EH (cell line): ENCODE results near the gene MANEAL.

Experiments used
- DNase-seq: peaks from one replicate; pipeline ENCODE4 v3.0.0-alpha.2; 2015; ENCODE audit warnings: low read depth

MANEAL gene

DNA sequence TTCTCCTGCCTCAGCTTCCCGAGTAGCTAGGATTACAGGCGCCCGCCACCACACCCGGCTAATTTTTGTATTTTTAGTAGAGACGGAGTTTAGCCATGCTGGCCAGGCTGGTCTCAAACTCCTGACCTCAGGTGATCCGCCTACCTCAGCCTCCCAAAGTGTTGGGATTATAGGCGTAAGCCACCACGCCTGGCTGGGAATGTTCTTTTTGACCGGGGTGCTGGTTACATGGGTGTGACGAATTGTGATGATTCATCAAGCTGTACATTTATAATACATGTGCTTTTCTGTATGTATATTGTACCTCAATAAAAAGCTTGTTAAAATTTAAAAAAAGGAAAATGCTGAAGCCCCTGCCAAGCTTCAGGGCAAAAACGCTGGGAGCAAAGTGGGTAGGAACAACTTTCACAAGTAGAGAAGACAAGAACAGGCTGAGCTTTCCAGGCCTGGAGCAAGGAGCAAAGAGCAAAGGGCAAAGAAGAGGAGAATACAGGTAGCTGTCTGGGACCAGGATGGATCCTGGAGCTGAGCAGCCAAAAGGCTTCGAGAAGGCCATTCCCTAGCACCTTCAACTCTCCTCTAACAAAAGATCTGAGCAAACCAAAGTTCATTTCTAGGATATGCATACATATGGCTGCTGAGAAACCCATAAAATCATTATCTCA lies 34.9 kb downstream of the MANEAL start:
- no peak for DNase-seq

GRCh38 chr1:37831109-37831508 lies 37.5 kb downstream of the MANEAL start:
- no peak for DNase-seq

DNA sequence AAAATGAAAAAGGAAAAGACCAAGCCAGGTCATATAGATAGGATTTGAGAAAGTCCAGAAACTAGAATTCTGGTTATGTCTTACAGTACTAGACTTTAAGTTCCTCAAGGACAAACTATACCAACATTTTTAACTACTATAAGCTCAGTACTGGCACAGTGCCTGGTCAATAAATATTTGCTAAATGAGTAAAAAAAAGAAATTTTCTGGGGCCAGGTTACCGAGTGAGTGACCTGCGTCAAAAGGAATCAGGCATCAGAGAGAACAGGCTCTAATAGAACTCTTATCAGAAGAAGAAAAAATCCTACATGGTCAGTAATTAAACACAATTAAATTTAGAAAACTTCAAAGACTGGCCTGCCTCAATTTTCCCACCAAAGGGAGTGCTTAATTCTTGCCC lies 38.2 kb downstream of the MANEAL start:
- DNase-seq, result peak; percentile 13

DNA sequence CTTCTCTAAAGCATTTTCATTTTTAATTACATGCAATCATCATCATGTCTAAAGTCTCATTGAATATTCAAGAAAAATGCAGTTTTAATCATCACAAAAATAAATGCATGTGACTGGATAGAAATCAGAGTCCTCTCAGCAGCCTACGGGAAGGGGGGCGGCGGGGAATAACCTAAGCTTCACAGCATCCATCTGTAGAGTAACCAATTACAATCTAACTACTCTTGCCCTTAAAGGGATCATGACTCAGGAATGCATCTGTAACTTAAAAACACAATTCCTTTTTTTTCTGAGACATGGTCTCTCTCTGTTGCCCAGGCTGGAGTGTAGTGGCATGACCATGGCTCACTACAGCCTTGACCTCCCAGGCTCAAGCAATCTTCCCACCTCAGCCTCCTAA lies 43.1 kb downstream of the MANEAL start:
- DNase-seq, result no peak

DNA sequence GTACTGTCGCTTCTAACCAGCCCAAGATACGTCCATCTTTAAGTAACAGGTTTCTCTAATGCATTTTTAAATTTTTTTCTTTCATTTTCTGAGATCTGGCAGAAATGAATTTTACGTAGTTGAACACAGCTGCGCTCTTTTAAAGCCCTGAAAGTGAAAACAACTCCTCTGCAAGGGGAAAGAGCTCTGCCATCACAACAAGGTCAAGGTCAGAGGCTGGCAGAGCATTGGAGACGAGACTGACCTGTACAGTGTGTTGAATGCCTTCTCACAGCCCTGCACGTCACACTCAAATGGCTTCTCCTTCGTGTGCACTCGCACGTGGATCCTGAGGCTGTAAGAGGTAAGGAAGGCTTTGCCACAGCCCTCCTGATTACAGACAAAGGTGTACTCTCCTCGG lies 46.0 kb downstream of the MANEAL start:
- DNase-seq, result no peak

GRCh38 chr1:37840711-37841110 lies 47.1 kb downstream of the MANEAL start:
- no peak for DNase-seq

DNA sequence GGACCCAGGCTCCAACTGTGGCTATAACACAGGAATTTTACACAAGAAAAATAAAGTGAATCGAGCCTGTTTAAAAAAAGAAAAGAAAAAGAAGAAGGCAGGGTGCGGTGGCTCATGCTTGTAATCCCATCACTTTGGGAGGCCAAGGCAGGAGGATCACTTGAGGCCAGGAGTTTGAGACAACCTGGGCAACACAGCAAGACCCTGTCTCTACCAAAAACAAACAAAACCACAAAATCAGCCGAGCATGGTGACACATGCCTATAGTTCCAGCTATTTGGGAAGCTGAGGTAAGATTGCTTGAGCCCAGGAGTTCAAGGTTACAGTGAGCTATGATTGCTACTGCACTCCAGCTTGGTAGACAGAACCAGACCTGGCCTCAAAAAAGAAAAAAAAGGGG lies 48.0 kb downstream of the MANEAL start:
- DNase-seq, result no peak

DNA sequence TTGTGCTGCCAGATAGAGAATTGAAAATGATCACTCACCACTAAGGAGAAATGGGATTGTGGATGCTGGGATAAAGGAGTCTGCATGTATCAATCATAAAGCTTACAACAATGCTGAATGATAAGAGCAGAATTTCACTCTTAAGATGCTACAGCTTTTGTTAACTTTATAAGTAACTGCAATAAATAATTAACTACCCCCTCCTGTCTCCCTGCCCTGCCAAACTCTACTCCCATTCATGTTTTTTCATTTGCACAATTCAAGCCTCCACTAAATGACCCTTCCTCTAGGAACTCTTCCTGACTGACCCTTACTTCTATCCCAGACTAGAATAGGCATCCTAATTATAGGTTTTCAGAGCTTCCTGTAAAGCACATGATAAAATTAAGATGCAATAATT lies 50.9 kb downstream of the MANEAL start:
- DNase-seq, result no peak

- no peak for DNase-seq
Observed at GRCh38 chr1:37845049-37845646, 51.5 kb downstream of the MANEAL start.

DNA sequence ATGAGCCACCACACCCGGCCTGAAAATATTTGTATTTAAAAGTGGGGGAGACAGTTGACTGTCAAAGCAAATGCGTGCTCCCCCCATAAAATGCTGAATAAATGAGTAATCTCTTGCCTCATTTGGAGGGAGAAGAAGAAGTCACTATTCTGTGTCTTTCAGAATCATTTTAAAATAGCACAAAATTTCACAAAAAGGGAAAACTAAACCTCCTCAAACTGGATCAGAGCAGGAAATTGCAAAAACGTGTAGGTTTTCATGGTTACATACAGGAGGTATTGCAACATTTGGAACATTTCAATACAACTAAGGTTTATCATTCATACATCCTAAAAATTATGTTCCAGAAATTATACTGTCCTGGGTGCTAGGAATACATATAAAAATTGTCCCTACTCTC lies 52.1 kb downstream of the MANEAL start:
- no peak for DNase-seq

DNA sequence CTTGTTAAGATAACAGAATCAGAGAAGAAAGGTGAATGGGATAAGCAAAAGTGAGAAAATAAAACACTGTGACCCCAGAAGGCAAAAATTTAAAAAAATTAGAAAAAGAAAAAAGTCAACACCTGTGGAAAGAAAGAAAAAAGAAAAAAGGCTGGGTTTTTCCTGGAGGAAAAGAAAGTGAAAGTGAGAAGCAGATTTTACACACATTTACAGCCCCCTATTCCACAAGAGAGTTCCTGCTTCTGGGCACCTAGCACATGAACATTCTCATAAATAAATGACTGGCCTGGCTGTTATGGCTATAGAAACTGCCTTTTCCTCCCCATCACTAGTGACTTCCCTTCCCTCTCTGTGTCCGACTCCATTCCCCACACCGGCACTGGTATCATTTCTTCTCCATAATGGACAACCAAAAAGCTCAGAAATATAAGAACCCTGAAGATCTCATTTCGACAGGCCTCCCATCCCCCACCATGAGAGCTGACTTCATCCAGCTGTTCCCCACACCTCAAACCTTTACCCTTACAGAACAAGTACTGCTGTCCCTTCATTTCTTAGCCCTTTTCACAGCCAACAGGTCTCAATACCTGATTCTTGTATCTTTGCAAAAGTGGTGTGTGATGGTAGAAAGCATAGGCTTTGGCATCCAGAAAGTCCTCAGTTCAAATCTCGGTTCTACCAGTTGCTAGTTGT lies 53.1 kb downstream of the MANEAL start:
- no peak for DNase-seq

GRCh38 chr1:37849480-37849879 lies 55.8 kb downstream of the MANEAL start:
- no peak for DNase-seq

DNA sequence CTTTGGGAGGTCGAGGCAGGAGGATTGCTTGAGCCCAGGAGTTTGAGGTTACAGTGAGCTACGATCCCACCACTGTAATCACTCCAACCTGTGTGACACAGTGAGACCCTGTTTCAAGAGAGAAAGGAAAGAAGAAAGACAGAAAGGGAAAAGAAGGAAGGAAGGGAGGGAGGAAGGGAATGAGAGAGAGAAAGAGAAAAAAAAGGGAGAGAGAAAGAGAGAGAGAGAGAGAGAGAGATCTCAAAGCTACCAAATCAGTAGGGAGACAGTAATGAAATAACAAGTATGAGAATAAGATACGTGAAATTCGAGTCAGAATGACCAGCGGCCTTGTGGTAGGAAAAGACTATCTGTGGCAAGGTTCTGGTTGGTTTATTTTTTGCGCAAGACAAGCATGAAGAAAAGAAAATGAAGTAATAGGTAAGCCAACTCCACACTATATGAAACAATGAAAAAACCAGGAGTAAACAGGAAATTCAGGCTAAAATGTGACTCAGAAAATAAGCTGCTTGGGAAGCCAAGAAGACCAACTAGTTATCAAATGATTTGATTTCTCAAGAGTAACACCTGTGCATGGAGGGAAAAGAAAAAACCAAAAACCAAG lies 56.8 kb downstream of the MANEAL start:
- DNase-seq, result no peak
